HepG2 (cell line): ENCODE measurements around the gene ZNF629. TPM values are rescaled to one million over a fixed set of nuclear protein-coding genes. Genes with fewer than 3 reads are reported as not detected.
A peak's percentile ranks its signal among the peaks of the same experiment; 100 is the strongest.

Experiments used
- DBP ChIP-seq: sonication (generic); formaldehyde crosslinking; IDR thresholded peaks from 2 replicates; pipeline ENCODE4 v1.4.0; 2020; ENCODE audit warnings: missing genetic modification reagents; ENCODE audit errors: not compliant biosample characterization
- EP300 ChIP-seq, 3 experiments: sonication (generic) in 1 of 3; formaldehyde crosslinking in 1 of 3; IDR thresholded peaks; 2 replicates each; pipeline versions ENCODE4 v1.5.1 to v1.6.1; 2011 to 2020; ENCODE audit warnings: low read depth in 2 of 3, low read length in 2 of 3, borderline replicate concordance in 1 of 3, improper control_type of control experiment in 1 of 3, mild to moderate bottlenecking in 1 of 3, missing genetic modification reagents in 1 of 3, moderate library complexity in 1 of 3
- FUBP1 ChIP-seq: sonication (generic); formaldehyde crosslinking; IDR thresholded peaks from 2 replicates; pipeline ENCODE4 v1.5.1; 2020; ENCODE audit warnings: missing genetic modification reagents, mild to moderate bottlenecking, borderline replicate concordance
- HMGXB3 ChIP-seq: sonication (generic); formaldehyde crosslinking; IDR thresholded peaks from 2 replicates; pipeline ENCODE4 v1.4.0; 2020; ENCODE audit warnings: missing genetic modification reagents, borderline replicate concordance
- NFYB ChIP-seq: sonication (generic); formaldehyde crosslinking; IDR thresholded peaks from 2 replicates; pipeline ENCODE4 v1.4.0; 2020; ENCODE audit warnings: missing genetic modification reagents
- PAX8 ChIP-seq: sonication (generic); formaldehyde crosslinking; IDR thresholded peaks from 2 replicates; pipeline ENCODE4 v1.8.0; 2022; ENCODE audit warnings: mild to moderate bottlenecking, missing genetic modification reagents, borderline replicate concordance
- RXRA ChIP-seq: sonication (generic); formaldehyde crosslinking; IDR thresholded peaks from 2 replicates; pipeline ENCODE4 v1.5.1; 2020; ENCODE audit warnings: missing genetic modification reagents
- SKIL ChIP-seq: sonication (generic); formaldehyde crosslinking; IDR thresholded peaks from 2 replicates; pipeline ENCODE4 v1.8.0; 2022; ENCODE audit warnings: missing genetic modification reagents, mild to moderate bottlenecking, moderate library complexity, borderline replicate concordance
- SNAPC2 ChIP-seq: sonication (generic); formaldehyde crosslinking; IDR thresholded peaks from 2 replicates; pipeline ENCODE4 v1.8.1; 2022; ENCODE audit warnings: mild to moderate bottlenecking, missing genetic modification reagents
- SOX13 ChIP-seq, 3 experiments: fragments of 450-650 bp in 1 of 3; sonication (generic) in 1 of 3; formaldehyde crosslinking in 1 of 3; IDR thresholded peaks in 2 of 3; conservative IDR thresholded peaks in 1 of 3; 2 replicates each; pipeline versions ENCODE4 v1.5.0 to v1.6.1; 2016 to 2020; ENCODE audit warnings: antibody characterized with exemption in 1 of 3, mild to moderate bottlenecking in 1 of 3, missing compliant biosample characterization in 1 of 3, missing genetic modification reagents in 1 of 3, moderate library complexity in 1 of 3
- ZBTB25 ChIP-seq: IDR thresholded peaks from 2 replicates; pipeline ENCODE4 v1.6.1; 2018; ENCODE audit warnings: missing genetic modification reagents
- ZNF44 ChIP-seq: sonication (generic); formaldehyde crosslinking; IDR thresholded peaks from 2 replicates; pipeline ENCODE4 v1.5.1; 2020; ENCODE audit warnings: mild to moderate bottlenecking, missing genetic modification reagents
- ZNF552 ChIP-seq: sonication (generic); formaldehyde crosslinking; IDR thresholded peaks from 2 replicates; pipeline ENCODE4 v1.9.0; 2022; ENCODE audit warnings: missing genetic modification reagents, mild to moderate bottlenecking, borderline replicate concordance
- ZNF652 ChIP-seq: IDR thresholded peaks from 2 replicates; pipeline ENCODE4 v1.6.1; 2016; ENCODE audit warnings: low read depth, borderline replicate concordance
- ZNF709 ChIP-seq: sonication (generic); formaldehyde crosslinking; IDR thresholded peaks from 2 replicates; pipeline ENCODE4 v1.5.0; 2020; ENCODE audit warnings: mild to moderate bottlenecking, missing genetic modification reagents
- ZNF775 ChIP-seq: sonication (generic); formaldehyde crosslinking; IDR thresholded peaks from 2 replicates; pipeline ENCODE4 v1.4.0; 2020; ENCODE audit warnings: missing genetic modification reagents, mild to moderate bottlenecking, moderate library complexity, borderline replicate concordance
- polyA plus RNA-seq, 8 experiments: library from polyadenylated mRNA; depleted of rRNA in 3 of 8; stranded (reverse) in 7 of 8; unstranded in 1 of 8; fragments of >200 nt; fragmentation: Illumina TruSeq in 4 of 8; extraction: Trizol in 4 of 8; gene quantifications; 2 replicates each; pipeline versions ENCODE4 v1.2.1 to v1.2.3, GENCODE V29; 2011 to 2016; ENCODE audit warnings: low read depth in 4 of 8, missing spikeins in 1 of 8, mixed read lengths in 1 of 8; ENCODE audit not compliant: insufficient read depth in 1 of 8
- total RNA-seq, 5 experiments: library from RNA; depleted of rRNA; stranded (reverse); fragments of >200 nt; fragmentation: Illumina TruSeq; extraction: Trizol; gene quantifications; 2 replicates each; pipeline ENCODE4 v1.2.3, GENCODE V29; 2016; ENCODE audit warnings: low read depth in 1 of 5

The ZNF629 gene
- total and polyA plus RNA-seq, 2 of the 13 experiments (the other 11 are each of a cell fraction or from before 2014, with no cell fraction given): 6.1 to 16.5 TPM

- peak; percentile 25; the same call in 1 of the 2 replicates for TF ChIP-seq NFYB (CRISPR knock-in tag)
- peak in 1 of 2 experiments; percentile 46; a peak in 2 of 4 replicates for TF ChIP-seq EP300 (IDR thresholded peaks at IDR 0.05; ENCODE audit: low read depth in 2 of 2, low read length in 2 of 2)
- no peak; the same call in 1 of the 2 replicates for TF ChIP-seq EP300 (CRISPR knock-in tag; IDR thresholded peaks at IDR 0.05; ENCODE audit: borderline replicate concordance)
- TF ChIP-seq ZNF44 (CRISPR knock-in tag): no peak
- no peak for TF ChIP-seq ZNF709 (CRISPR knock-in tag)
- TF ChIP-seq ZNF775 (CRISPR knock-in tag): no peak
- TF ChIP-seq SKIL: peak; percentile 52; the same call in 1 of the 2 replicates
- TF ChIP-seq ZNF552 (CRISPR knock-in tag): no peak; the same call in 1 of the 2 replicates
- peak; percentile 70 for TF ChIP-seq SNAPC2 (CRISPR knock-in tag)
- TF ChIP-seq RXRA: peak; percentile 78
- TF ChIP-seq PAX8 (CRISPR knock-in tag): peak; percentile 51; the same call in 1 of the 2 replicates
- peak; percentile 100 for TF ChIP-seq ZNF652 (CRISPR knock-in tag)
- no peak for TF ChIP-seq DBP (CRISPR knock-in tag)
- no peak; the same call in 1 of the 2 replicates for TF ChIP-seq SOX13 (IDR thresholded peaks at IDR 0.05)
- 0 out of 4 replicates have a peak, but pooled peaks of 1 of the 2 experiments have one; percentile 5 for TF ChIP-seq SOX13 (CRISPR knock-in tag; conservative IDR thresholded peaks at IDR 0.05 in 1 of 2, IDR thresholded peaks at IDR 0.05 in 1 of 2)
- TF ChIP-seq ZBTB25 (CRISPR knock-in tag): peak; percentile 88; the same call in 1 of the 2 replicates
- TF ChIP-seq HMGXB3 (CRISPR knock-in tag): peak; percentile 72; the same call in 1 of the 2 replicates
- no peak for TF ChIP-seq FUBP1 (CRISPR knock-in tag)
Observed at GRCh38 chr16:30786936-30787612, at the start of gene ZNF629 (continued).
